Tibial nerve (tissue), 4 donors: ENCODE measurements around the gene PCYT1A. TPM values are rescaled to one million over a fixed set of nuclear protein-coding genes. Genes with fewer than 3 reads are reported as not detected.
A peak's percentile ranks its signal among the peaks of the same experiment; 100 is the strongest.

ENCODE experiments used
- DNase-seq, 2 donors: peaks; one replicate each; pipeline ENCODE4 v3.0.0-alpha.2; 2019; ENCODE audit warnings: low spot score in 2 of 2
- H3K27ac ChIP-seq, 4 donors: fragments of 200-600 bp; sonication (generic) in 3 of 4; one replicate each; pipeline ENCODE4 v1.5.1; 2017 to 2019; ENCODE audit warnings: mild to moderate bottlenecking in 1 of 4
- H3K27me3 ChIP-seq, 2 donors: fragments of 200-600 bp; sonication (generic) in 1 of 2; one replicate each; pipeline versions ENCODE4 v1.5.1 to v1.6.0; 2017 to 2019
- H3K36me3 ChIP-seq, 3 donors: fragments of 200-600 bp; sonication (generic); one replicate each; pipeline ENCODE4 v1.5.1; 2018 to 2019
- H3K4me1 ChIP-seq, 4 donors: fragments of 200-600 bp; sonication (generic) in 3 of 4; one replicate each; pipeline ENCODE4 v1.5.1; 2017 to 2019
- H3K4me3 ChIP-seq, 4 donors: fragments of 200-600 bp; sonication (generic) in 3 of 4; one replicate each; pipeline ENCODE4 v1.5.1; 2017 to 2019; ENCODE audit warnings: mild to moderate bottlenecking in 1 of 4, moderate library complexity in 1 of 4
- H3K9me3 ChIP-seq, 4 donors: fragments of 200-600 bp; sonication (generic) in 3 of 4; one replicate each; pipeline ENCODE4 v1.5.1; 2017 to 2019
- EP300 ChIP-seq, 2 donors: sonication (generic); formaldehyde crosslinking; IDR thresholded peaks; one replicate each; pipeline ENCODE4 v1.6.1; 2017; ENCODE audit warnings: antibody characterized with exemption in 2 of 2, mild to moderate bottlenecking in 1 of 2
- POLR2A ChIP-seq, 2 donors: fragments of 450-650 bp; IDR thresholded peaks; one replicate each; pipeline ENCODE4 v1.6.1; 2017; ENCODE audit warnings: antibody characterized with exemption in 2 of 2, mild to moderate bottlenecking in 2 of 2, moderate library complexity in 2 of 2
- WGBS, 2 donors: methylation state at CpG; one replicate each; pipeline ENCODE4 v1.1.5; 2018; 5-methylcytosine and 5-hydroxymethylcytosine counted together
- total RNA-seq, 4 donors: library from RNA; depleted of rRNA; stranded (reverse); fragments of >200 nt; gene quantifications; one replicate each; pipeline ENCODE4 v1.1.0, GENCODE V29; 2016
- TF ChIP-seq, protein P1 (sequence below), 5 experiments: fragments of 200-600 bp in 3 of 5; fragments of 450-650 bp in 2 of 5; sonication (generic) in 3 of 5; IDR thresholded peaks; one replicate each; pipeline ENCODE4 v1.5.1; 2016 to 2019; ENCODE audit warnings: antibody characterized with exemption in 5 of 5, mild to moderate bottlenecking in 3 of 5, moderate library complexity in 2 of 5

The PCYT1A gene
- total RNA-seq, 4 donors from 2014 or later: 51.9 to 98.1 (median 73.0) TPM

DNA sequence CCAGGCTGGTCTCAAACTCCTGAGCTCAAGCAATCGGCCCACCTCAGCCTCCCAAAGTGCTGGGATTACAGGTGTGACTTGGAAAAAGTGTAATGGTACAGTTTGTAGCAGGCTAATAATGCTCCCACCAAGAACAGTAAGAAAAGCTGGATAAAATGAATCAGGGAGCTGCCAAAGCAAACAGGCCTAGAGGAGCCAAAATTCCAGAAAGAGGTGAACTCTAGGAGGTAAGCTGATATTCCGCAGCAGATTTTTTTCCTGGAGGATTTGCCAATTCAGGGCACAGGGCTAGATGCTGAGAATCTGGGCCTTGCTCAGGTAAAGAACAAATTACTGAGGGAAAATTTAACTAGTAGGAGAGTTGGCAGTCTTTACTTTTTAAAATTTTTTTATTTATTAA, 11.0 kb upstream of the PCYT1A start:
- H3K27me3 ChIP-seq: no peaks in the 10 kb centered on the region
- WGBS, 2 donors: 90 to 95% methylated on average over 2 of the region's 2 CpGs
- no peak for TF ChIP-seq POLR2A (IDR thresholded peaks at IDR 0.05)
- TF ChIP-seq, protein P1, sequence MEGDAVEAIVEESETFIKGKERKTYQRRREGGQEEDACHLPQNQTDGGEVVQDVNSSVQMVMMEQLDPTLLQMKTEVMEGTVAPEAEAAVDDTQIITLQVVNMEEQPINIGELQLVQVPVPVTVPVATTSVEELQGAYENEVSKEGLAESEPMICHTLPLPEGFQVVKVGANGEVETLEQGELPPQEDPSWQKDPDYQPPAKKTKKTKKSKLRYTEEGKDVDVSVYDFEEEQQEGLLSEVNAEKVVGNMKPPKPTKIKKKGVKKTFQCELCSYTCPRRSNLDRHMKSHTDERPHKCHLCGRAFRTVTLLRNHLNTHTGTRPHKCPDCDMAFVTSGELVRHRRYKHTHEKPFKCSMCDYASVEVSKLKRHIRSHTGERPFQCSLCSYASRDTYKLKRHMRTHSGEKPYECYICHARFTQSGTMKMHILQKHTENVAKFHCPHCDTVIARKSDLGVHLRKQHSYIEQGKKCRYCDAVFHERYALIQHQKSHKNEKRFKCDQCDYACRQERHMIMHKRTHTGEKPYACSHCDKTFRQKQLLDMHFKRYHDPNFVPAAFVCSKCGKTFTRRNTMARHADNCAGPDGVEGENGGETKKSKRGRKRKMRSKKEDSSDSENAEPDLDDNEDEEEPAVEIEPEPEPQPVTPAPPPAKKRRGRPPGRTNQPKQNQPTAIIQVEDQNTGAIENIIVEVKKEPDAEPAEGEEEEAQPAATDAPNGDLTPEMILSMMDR (IDR thresholded peaks at IDR 0.05): no peak
- TF ChIP-seq EP300 (IDR thresholded peaks at IDR 0.05): no peak

DNA sequence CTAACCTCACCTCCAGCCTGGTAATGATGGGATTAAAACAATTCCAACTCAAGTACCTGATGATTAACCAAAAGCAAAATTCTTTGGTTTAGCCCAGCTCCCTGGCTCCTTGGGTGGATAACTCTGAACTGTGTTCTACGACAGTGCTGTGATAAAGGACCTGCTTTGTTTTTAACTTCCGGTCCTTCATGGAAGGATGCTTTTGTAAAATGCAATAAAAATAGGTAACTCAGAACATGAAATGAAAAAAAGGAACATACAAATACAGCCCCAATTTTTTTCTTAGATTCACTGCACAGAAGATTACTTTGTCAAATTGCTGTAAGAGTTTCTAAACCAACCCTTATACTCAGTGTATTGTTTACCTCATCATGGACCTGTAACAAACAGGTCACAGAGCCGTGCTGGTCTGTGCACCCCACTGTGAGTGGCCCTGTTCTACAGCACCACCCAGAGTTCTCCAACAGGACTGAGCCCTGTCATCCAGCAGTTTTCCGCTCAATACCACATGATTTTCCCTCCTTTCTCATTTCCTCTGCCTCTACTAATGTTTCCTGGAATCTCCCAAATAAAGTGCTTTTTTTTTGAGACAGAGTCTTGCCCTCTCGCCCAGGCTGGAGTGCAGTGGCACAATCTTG, 4.9 kb upstream of the PCYT1A start:
- Histone ChIP-seq H3K9me3 (no peaks in the 10 kb centered on the region), H3K27ac (no peak overlapping the region), H3K4me3 (no peak overlapping the region), H3K4me1 (peaks cover 0 to 8% (median 0%) of the 10 kb centered on the region in 4 donors), H3K27me3 (no peaks in the 10 kb centered on the region), H3K36me3 (peaks cover 0 to 11% (median 0%) of the 10 kb centered on the region in 3 donors)
- TF ChIP-seq POLR2A (IDR thresholded peaks at IDR 0.05) (no peak), EP300 (IDR thresholded peaks at IDR 0.05) (no peak)
- TF ChIP-seq, protein P1 (IDR thresholded peaks at IDR 0.05): no peak
- no peak for DNase-seq
- 77 to 82% methylated on average over 5 of the region's 5 CpGs for WGBS, 2 donors

More for the DNA sequence above, 11.0 kb upstream of the PCYT1A start:
- no peaks in the 10 kb centered on the region for H3K4me1 ChIP-seq
- DNase-seq: no peak
- peaks cover 0 to 42% (median 0%) of the 10 kb centered on the region in 3 donors for H3K36me3 ChIP-seq
- H3K4me3 ChIP-seq: no peak overlapping the region
- H3K9me3 ChIP-seq: no peaks in the 10 kb centered on the region
- H3K27ac ChIP-seq: no peak overlapping the region

DNA sequence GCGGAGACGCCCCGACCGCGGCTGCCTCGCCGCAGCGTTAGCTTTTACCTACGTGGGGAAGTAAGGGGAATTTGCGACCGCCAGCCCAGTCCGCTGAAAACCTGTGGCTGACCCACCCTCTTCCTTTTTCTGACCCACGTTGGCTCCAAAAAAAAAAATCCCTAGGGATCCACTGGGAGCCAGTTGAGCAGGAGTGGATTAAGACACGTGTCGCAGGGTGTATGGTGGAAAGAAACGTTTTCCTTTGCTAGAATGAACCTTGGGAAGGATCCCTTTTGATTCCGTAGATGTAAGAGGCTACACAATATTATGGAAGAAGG, 575 bp upstream of the PCYT1A start:
- H3K27me3 ChIP-seq: no peaks in the 10 kb centered on the region
- H3K36me3 ChIP-seq: no peaks in the 10 kb centered on the region
- TF ChIP-seq POLR2A (IDR thresholded peaks at IDR 0.05): no peak
- H3K4me1 ChIP-seq: peaks cover 0 to 43% (median 14%) of the 10 kb centered on the region in 4 donors
- DNase-seq: no peak
- 0 to 2% methylated on average over 17 of the region's 17 CpGs for WGBS, 2 donors
- peak overlapping the region; percentile 73 to 93 (median 90) for H3K27ac ChIP-seq
- peak overlapping the region; percentile 80 to 90 (median 82) for H3K4me3 ChIP-seq
- H3K9me3 ChIP-seq: no peaks in the 10 kb centered on the region

DNA sequence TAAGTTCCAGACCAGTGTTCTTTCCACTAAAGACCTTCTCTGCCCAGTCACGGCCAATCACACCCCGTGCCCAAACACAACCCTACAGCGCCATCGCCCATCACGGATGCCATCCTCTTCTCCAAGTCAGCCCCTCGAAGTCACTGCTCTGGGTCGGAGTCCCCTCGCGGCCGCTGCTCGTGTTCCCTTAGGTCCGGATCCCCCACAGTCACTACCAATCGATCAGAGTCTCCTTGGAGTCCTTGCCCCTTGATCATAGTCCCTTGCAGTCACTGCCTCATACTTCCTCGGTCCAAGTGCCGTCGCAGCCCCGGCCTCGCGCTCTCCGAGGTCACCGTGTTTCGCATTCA, 461 bp downstream of the PCYT1A start:
- Histone ChIP-seq H3K27ac (peak overlapping the region; percentile 73 to 93 (median 90)), H3K4me1 (peaks cover 0 to 47% (median 14%) of the 10 kb centered on the region in 4 donors), H3K9me3 (no peaks in the 10 kb centered on the region), H3K36me3 (no peaks in the 10 kb centered on the region), H3K4me3 (peak overlapping the region; percentile 80 to 90 (median 82)), H3K27me3 (no peaks in the 10 kb centered on the region)
- WGBS, 2 donors: 2% methylated on average over 21 to 22 of the region's 22 CpGs
- TF ChIP-seq EP300 (IDR thresholded peaks at IDR 0.05) (no peak), POLR2A (IDR thresholded peaks at IDR 0.05) (no peak)
- TF ChIP-seq, protein P1 (IDR thresholded peaks at IDR 0.05): no peak
- DNase-seq: no peak

DNA sequence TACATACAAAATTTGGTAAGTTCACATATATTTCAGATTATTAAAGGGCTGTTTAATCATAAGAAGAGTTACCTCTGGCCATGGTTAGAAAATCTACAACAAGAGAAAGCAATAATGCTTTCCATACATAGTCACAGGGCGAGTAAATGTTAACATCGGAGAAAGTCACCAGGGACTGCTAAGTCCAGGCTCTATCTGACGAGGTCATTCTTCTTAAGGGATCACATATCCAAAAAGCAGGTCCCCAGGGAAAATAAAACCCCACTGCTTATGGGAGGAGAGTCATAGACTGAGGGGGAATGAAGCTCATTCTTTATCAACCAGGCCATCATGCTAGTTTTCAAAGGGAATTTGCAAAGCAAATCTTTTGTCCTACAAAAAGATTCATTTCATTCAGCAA, 3.1 kb downstream of the PCYT1A start:
- no peak overlapping the region for H3K27ac ChIP-seq
- H3K27me3 ChIP-seq: no peaks in the 10 kb centered on the region
- H3K9me3 ChIP-seq: no peaks in the 10 kb centered on the region
- TF ChIP-seq EP300 (IDR thresholded peaks at IDR 0.05) (no peak), POLR2A (IDR thresholded peaks at IDR 0.05) (no peak)
- TF ChIP-seq, protein P1 (IDR thresholded peaks at IDR 0.05): no peak
- H3K4me3 ChIP-seq: no peak overlapping the region
- WGBS, 2 donors: 53 to 57% methylated on average over 3 of the region's 3 CpGs
- no peak for DNase-seq
- no peaks in the 10 kb centered on the region for H3K36me3 ChIP-seq
- peaks cover 0 to 66% (median 14%) of the 10 kb centered on the region in 4 donors for H3K4me1 ChIP-seq
